Vagina (tissue), 2 donors: Measurements from ENCODE around the gene PHACTR3.

ENCODE experiments used
- CTCF ChIP-seq, 3 experiments: fragments of 450-650 bp in 2 of 3; fragments of 200-600 bp in 1 of 3; sonication (generic) in 1 of 3; IDR thresholded peaks; one replicate each; pipeline ENCODE4 v1.5.1; 2017 to 2019; ENCODE audit warnings: antibody characterized with exemption in 3 of 3, mild to moderate bottlenecking in 2 of 3, moderate library complexity in 2 of 3
- POLR2A ChIP-seq, 2 donors: fragments of 450-650 bp; IDR thresholded peaks; one replicate each; pipeline ENCODE4 v1.6.1; 2017; ENCODE audit warnings: antibody characterized with exemption in 2 of 2, mild to moderate bottlenecking in 2 of 2, moderate library complexity in 2 of 2

- no peak for TF ChIP-seq CTCF (IDR thresholded peaks at IDR 0.05)
- TF ChIP-seq POLR2A (IDR thresholded peaks at IDR 0.05): no peak
Measured at GRCh38 chr20:59800309-59800708, 196.0 kb downstream of the PHACTR3 start.
